ENCODE measurements around the gene BCR. TPM values are rescaled to one million over a fixed set of nuclear protein-coding genes. Genes with fewer than 3 reads are reported as not detected.
A peak's percentile ranks its signal among the peaks of the same experiment; 100 is the strongest.

The BCR gene
- total RNA-seq, 1 donor from 2014 or later, result 32.0 TPM

- intact Hi-C loops (cut with micrococcal nuclease), result loop anchor here (5.0 kb wide), 1 partner anchor 524 kb away; no protein-coding TSS in a partner anchor
- peak overlapping the region; percentile 84 for H3K27ac Mint-ChIP-seq
- DNase-seq (ENCODE audit: low spot score), result no peak
Observed at GRCh38 chr22:23183061-23183698, 2.9 kb downstream of the BCR start.

DNA sequence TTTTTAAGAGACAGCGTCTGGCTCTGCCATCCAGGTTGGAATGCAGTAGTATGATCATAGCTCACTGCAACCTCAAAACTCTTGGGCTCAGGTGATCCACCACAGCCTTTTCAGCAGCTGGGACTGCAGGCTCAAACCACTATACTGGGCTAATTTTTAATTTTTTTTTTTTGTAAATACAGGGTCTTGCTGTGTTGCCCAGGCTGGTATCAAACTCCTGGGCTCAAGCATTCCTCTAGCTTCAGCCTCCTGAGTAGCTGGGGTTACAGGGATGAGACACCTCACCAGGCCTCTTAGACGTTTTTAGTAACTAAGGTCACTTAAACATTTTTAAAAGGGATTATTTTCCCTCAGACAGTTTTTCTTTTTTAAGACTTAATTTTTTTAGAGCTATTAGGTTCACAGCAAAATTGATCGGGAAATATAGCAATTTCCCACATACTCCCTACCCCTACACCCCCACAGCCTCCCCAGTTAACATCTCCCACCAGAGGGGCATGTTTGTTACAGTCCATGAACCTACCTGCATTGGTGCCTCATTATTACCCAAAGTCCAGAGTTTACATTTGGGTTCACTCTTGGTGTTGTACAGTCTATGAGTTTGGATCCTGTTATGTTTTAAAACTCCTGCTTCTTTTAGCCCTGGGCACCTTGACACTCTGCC is 3.9 kb downstream of the BCR start:
- peaks cover 40% of the 10 kb centered on the region for H3K4me1 Mint-ChIP-seq (ENCODE audit: low read depth)
- no peaks in the 10 kb centered on the region for H3K27me3 Mint-ChIP-seq (ENCODE audit: low read depth)
- H3K9me3 Mint-ChIP-seq, result no peaks in the 10 kb centered on the region
- peaks cover 42% of the 10 kb centered on the region for H3K36me3 Mint-ChIP-seq (ENCODE audit: low read depth)
- H3K27ac Mint-ChIP-seq, result peak overlapping the region; percentile 62
- intact Hi-C loops (cut with micrococcal nuclease), result loop anchor here (5.0 kb wide), 1 partner anchor 523 kb away; no protein-coding TSS in a partner anchor
- DNase-seq (ENCODE audit: low spot score), result no peak
- H3K4me3 Mint-ChIP-seq (ENCODE audit: low read depth), result peak overlapping the region; percentile 87

More at GRCh38 chr22:23183061-23183698, 2.9 kb downstream of the BCR start:
- Mint-ChIP-seq H3K36me3 (ENCODE audit: low read depth) (peaks cover 38% of the 10 kb centered on the region), H3K27me3 (ENCODE audit: low read depth) (no peaks in the 10 kb centered on the region), H3K4me1 (ENCODE audit: low read depth) (peaks cover 46% of the 10 kb centered on the region), H3K4me3 (ENCODE audit: low read depth) (peak overlapping the region; percentile 87), H3K9me3 (no peaks in the 10 kb centered on the region)

DNA sequence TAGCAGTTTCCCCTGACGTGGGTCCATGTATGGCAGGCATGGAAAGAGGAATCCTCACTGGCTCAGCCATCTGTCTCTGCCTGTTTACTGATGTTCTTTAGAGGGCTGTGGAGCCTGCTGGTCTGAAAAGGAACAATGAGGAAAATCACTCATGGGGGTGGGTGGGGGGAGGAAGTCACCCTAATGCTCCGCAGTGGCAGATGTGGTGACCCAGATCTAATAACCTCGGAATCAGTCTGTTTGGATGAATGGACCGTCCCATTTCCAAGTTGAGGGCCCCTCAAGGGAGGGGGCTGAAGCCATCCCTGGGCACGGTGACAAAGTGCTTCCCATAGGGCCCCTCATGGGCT is 4.4 kb downstream of the BCR start:
- H3K36me3 Mint-ChIP-seq (ENCODE audit: low read depth), result peaks cover 43% of the 10 kb centered on the region
- intact Hi-C loops (cut with micrococcal nuclease), result loop anchor here (5.0 kb wide), 1 partner anchor 523 kb away; no protein-coding TSS in a partner anchor
- no peak for DNase-seq (ENCODE audit: low spot score)
- peak overlapping the region; percentile 10 for H3K4me3 Mint-ChIP-seq (ENCODE audit: low read depth)
- H3K27ac Mint-ChIP-seq, result peak overlapping the region; percentile 29
- H3K9me3 Mint-ChIP-seq, result no peaks in the 10 kb centered on the region
- H3K4me1 Mint-ChIP-seq (ENCODE audit: low read depth), result peaks cover 38% of the 10 kb centered on the region
- no peaks in the 10 kb centered on the region for H3K27me3 Mint-ChIP-seq (ENCODE audit: low read depth)

DNA sequence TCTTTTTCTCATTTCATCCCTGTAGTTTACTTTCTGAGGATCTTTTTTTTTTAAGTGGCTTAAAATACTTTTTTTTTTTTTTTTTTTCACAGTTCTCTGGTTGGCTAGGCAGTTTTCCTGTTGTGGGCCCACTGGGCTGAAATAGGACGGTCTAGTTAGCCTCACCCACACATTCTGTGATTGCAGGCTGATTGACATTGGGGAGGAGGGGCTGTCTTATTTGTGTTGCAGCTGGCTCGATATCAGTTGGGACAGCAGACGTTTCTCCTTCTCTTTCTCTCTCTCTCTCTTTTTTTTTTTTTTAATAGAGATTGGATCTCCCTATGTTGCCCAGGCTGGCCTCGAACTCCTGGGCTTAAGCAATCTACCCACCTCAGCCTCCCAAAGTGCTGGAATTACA is 6.9 kb downstream of the BCR start:
- Mint-ChIP-seq H3K27ac (no peak overlapping the region), H3K4me1 (ENCODE audit: low read depth) (peaks cover 33% of the 10 kb centered on the region), H3K36me3 (ENCODE audit: low read depth) (peaks cover 43% of the 10 kb centered on the region), H3K9me3 (no peaks in the 10 kb centered on the region), H3K27me3 (ENCODE audit: low read depth) (no peaks in the 10 kb centered on the region), H3K4me3 (ENCODE audit: low read depth) (no peak overlapping the region)
- DNase-seq (ENCODE audit: low spot score), result no peak
- intact Hi-C loops (cut with micrococcal nuclease), result no loop called here

- Mint-ChIP-seq H3K27ac (peak overlapping the region; percentile 1), H3K36me3 (ENCODE audit: low read depth) (peaks cover 35% of the 10 kb centered on the region), H3K27me3 (ENCODE audit: low read depth) (no peaks in the 10 kb centered on the region), H3K4me1 (ENCODE audit: low read depth) (peaks cover 24% of the 10 kb centered on the region), H3K4me3 (ENCODE audit: low read depth) (no peak overlapping the region), H3K9me3 (no peaks in the 10 kb centered on the region)
- no peak for DNase-seq (ENCODE audit: low spot score)
- intact Hi-C loops (cut with micrococcal nuclease), result no loop called here
Observed at GRCh38 chr22:23187871-23188700, 7.8 kb downstream of the BCR start.

DNA sequence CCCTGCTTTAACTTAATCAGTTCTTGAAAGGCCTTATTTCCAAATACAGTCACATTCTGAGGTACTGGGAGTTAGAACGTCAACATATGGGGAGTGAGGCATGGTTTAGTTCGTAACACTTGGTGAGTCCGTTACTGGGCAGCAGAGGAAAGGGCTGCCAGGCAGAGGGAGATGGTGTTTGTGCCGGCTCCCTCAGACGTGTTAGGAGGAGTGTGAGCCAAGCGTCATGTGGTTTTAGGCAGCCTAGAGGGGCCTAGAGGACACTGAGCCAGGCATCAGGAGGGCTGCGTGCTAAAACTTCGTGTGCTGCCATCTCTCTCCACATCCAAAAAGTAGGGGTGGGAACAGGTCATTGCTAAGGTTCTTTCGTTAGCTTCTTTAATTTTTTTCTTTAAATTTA is 10.2 kb downstream of the BCR start:
- H3K4me3 Mint-ChIP-seq (ENCODE audit: low read depth), result no peak overlapping the region
- DNase-seq (ENCODE audit: low spot score), result no peak
- H3K27me3 Mint-ChIP-seq (ENCODE audit: low read depth), result no peaks in the 10 kb centered on the region
- intact Hi-C loops (cut with micrococcal nuclease), result no loop called here
- no peak overlapping the region for H3K27ac Mint-ChIP-seq
- no peaks in the 10 kb centered on the region for H3K9me3 Mint-ChIP-seq
- H3K4me1 Mint-ChIP-seq (ENCODE audit: low read depth), result peaks cover 10% of the 10 kb centered on the region
- peaks cover 29% of the 10 kb centered on the region for H3K36me3 Mint-ChIP-seq (ENCODE audit: low read depth)

DNA sequence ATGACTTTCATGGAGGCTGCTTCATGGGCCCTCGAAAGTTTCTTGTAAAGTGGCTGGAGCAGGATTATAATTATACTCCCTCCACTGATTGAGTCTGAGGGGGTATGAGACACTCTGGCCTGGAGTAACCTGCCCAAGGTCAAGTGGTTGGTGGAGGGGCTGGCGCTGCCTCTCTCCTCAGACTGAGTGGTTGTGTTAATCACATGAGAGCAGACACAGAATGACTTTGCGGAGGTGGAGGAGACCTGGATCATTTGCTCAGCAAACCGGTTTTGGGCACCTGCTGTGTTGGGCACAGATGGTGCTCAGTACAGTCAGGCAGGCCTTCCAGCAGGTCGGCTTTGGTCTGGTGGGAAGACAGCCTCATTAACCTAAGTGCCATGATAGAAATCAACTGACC is 11.8 kb downstream of the BCR start:
- Mint-ChIP-seq H3K36me3 (ENCODE audit: low read depth) (peaks cover 16% of the 10 kb centered on the region), H3K4me1 (ENCODE audit: low read depth) (peaks cover 3% of the 10 kb centered on the region), H3K9me3 (no peaks in the 10 kb centered on the region), H3K4me3 (ENCODE audit: low read depth) (no peak overlapping the region), H3K27ac (no peak overlapping the region), H3K27me3 (ENCODE audit: low read depth) (no peaks in the 10 kb centered on the region)
- intact Hi-C loops (cut with micrococcal nuclease), result no loop called here
- DNase-seq (ENCODE audit: low spot score), result no peak

GRCh38 chr22:23192558-23192957 is 12.2 kb downstream of the BCR start:
- Mint-ChIP-seq H3K36me3 (ENCODE audit: low read depth) (peaks cover 13% of the 10 kb centered on the region), H3K27ac (no peak overlapping the region), H3K9me3 (no peaks in the 10 kb centered on the region), H3K4me3 (ENCODE audit: low read depth) (no peak overlapping the region), H3K4me1 (ENCODE audit: low read depth) (peaks cover 2% of the 10 kb centered on the region), H3K27me3 (ENCODE audit: low read depth) (no peaks in the 10 kb centered on the region)
- intact Hi-C loops (cut with micrococcal nuclease), result no loop called here
- no peak for DNase-seq (ENCODE audit: low spot score)

GRCh38 chr22:23193196-23193827 is 13.0 kb downstream of the BCR start:
- intact Hi-C loops (cut with micrococcal nuclease), result no loop called here
- Mint-ChIP-seq H3K9me3 (no peaks in the 10 kb centered on the region), H3K36me3 (ENCODE audit: low read depth) (peaks cover 9% of the 10 kb centered on the region), H3K4me3 (ENCODE audit: low read depth) (no peak overlapping the region), H3K27ac (no peak overlapping the region), H3K4me1 (ENCODE audit: low read depth) (peaks cover 2% of the 10 kb centered on the region), H3K27me3 (ENCODE audit: low read depth) (no peaks in the 10 kb centered on the region)
- no peak for DNase-seq (ENCODE audit: low spot score)

DNA sequence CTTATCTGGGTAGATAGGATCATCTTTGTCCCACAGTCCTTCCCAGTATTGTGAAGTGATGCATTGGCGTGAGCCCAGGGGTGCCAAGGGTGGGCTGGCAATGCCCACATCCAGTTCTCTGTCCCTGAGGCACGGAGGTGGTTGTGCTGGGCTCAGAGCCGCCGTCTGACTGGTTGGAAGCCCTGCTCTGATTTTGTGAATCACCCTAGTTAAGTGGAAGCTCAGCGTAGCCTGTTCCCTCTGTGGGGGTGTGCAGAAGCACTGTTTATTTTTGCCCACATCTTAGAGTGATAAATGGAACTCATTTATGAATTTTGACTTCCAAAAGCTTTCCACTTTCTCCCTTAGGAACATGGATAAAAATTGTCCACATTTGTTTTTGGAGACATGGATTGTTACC is 13.6 kb downstream of the BCR start:
- DNase-seq (ENCODE audit: low spot score), result no peak
- Mint-ChIP-seq H3K36me3 (ENCODE audit: low read depth) (peaks cover 9% of the 10 kb centered on the region), H3K27me3 (ENCODE audit: low read depth) (no peaks in the 10 kb centered on the region), H3K9me3 (no peaks in the 10 kb centered on the region), H3K4me3 (ENCODE audit: low read depth) (no peak overlapping the region), H3K27ac (no peak overlapping the region), H3K4me1 (ENCODE audit: low read depth) (peaks cover 2% of the 10 kb centered on the region)
- intact Hi-C loops (cut with micrococcal nuclease), result no loop called here

- Mint-ChIP-seq H3K36me3 (ENCODE audit: low read depth) (peaks cover 2% of the 10 kb centered on the region), H3K27me3 (ENCODE audit: low read depth) (no peaks in the 10 kb centered on the region), H3K27ac (no peak overlapping the region), H3K4me3 (ENCODE audit: low read depth) (no peak overlapping the region), H3K9me3 (no peaks in the 10 kb centered on the region), H3K4me1 (ENCODE audit: low read depth) (peaks cover under 1% of the 10 kb centered on the region)
- no peak for DNase-seq (ENCODE audit: low spot score)
- intact Hi-C loops (cut with micrococcal nuclease), result no loop called here
Observed at GRCh38 chr22:23196165-23196564, 15.9 kb downstream of the BCR start.

DNA sequence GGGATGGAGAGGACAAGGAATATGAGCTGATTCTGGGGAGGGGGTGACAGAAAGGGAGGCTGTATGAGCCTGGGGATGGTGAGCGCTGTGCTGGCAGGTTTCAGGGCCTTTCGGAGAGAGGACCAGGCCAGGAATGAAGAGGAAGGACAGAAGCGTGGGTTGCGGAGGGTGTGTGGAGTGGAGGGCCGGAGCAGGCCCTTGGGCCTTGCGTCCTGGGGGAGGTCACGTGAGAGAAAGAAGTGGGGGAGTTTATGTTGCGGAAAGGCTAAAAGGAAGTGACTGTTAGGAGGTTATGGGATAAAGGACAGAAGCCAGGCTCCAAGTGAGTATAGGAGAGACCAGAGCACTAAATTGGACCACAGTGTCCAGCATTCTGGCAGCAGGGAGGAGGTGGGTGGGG is 17.5 kb downstream of the BCR start:
- H3K9me3 Mint-ChIP-seq, result no peaks in the 10 kb centered on the region
- no peaks in the 10 kb centered on the region for H3K36me3 Mint-ChIP-seq (ENCODE audit: low read depth)
- peaks cover 3% of the 10 kb centered on the region for H3K4me1 Mint-ChIP-seq (ENCODE audit: low read depth)

More for the DNA sequence above, 17.5 kb downstream of the BCR start:
- no peak for DNase-seq (ENCODE audit: low spot score)
- intact Hi-C loops (cut with micrococcal nuclease), result no loop called here
- H3K27me3 Mint-ChIP-seq (ENCODE audit: low read depth), result no peaks in the 10 kb centered on the region
- no peak overlapping the region for H3K4me3 Mint-ChIP-seq (ENCODE audit: low read depth)
- no peak overlapping the region for H3K27ac Mint-ChIP-seq
